Renal cortex interstitium (tissue), 11 donors: ENCODE data around the gene ODAD3. TPM values are rescaled to one million over a fixed set of nuclear protein-coding genes. Genes with fewer than 3 reads are reported as not detected.
"Not testable (repeated sequence)": the region's sequence is repeated elsewhere in the genome, so short reads cannot be mapped to it uniquely, and the experiment has no call there.

ENCODE experiments used
- DNase-seq, 11 donors: peaks; one replicate each; pipeline ENCODE4 v3.0.0-alpha.2; 2013; ENCODE audit warnings: low read depth in 9 of 11, low spot score in 4 of 11; ENCODE audit errors: extremely low read depth in 1 of 11
- polyA plus RNA-seq, 3 donors: library from polyadenylated mRNA; unstranded; fragments of 120-200 nt; gene quantifications; one replicate each; pipeline ENCODE4 v1.2.1, GENCODE V29; 2013; ENCODE audit not compliant: insufficient read length in 3 of 3

The ODAD3 gene
- polyA plus RNA-seq, 3 donors: 1.5 to 1.9 (median 1.6) TPM

DNA sequence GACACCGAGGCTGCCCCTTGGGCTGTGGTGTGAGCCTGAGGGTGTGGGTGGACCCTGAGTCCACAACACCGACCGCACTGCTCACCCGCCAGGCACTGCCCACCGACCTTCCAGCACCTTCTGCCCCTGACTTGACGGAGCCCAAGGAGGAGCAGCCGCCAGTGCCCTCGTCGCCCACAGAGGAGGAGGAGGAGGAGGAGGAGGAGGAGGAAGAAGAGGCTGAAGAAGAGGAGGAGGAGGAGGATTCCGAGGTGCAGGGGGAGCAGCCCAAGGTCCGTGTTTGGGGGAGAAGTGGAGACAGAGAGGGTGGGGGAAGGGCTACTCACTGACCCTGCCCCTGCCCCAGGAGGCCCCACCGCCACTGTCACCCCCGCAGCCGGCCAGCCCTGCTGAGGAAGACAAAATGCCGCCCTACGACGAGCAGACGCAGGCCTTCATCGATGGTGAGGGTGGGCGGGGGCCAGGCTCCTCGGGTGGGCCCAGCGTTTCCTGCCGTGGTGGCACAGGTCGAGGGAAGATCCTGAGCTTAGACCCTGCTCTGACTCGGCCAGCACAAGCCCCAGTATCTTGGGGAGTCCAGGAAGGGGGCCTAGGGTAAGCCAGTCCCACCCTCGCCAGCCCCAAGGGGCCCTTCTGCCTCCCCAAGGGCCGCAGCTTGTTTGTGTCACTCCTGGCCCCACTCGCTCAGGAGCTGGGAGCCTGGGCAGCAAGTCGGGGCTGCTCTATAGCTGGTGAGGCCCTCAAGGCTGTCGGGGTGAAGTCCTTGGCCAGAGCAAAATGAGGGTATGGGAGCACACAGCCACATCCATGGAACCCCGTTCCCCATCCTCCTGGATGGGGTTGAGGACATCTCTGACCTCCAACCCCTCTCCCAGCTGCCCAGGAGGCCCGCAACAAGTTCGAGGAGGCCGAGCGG lies 12.7 kb upstream of the ODAD3 start:
- DNase-seq: no peak

DNA sequence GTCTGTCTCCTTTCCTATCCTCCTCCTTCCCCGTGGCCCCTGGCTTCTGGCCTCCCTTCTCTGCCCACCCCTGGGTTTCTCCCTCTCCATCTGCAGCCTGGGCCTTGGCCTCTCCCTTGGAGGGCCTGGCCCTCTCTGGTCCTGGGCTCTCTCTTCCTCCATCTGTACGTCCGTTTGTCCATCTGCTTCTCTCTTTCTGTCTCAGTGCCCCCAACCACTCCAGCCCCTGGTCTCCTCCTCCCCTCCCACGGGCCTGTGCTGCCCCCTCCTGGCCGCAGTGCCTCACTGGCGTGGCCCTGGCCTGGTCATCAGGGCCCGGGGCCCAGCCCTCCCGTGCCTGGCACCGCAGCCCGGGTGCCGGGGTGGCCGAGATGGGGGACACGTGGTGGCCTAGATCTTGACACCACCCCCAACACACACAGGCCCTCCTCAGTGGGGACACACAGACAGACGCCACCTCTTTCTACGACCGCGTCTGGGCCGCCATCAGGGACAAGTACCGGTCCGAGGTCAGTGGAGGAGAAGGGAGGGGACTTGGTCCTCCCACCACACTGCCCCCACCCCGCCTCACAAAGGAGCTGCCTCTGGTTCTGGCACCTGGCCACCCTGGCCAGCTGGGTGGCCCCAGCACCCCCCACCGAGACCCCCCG lies 11.9 kb upstream of the ODAD3 start:
- DNase-seq: no peak

- no peak for DNase-seq
Measured at GRCh38 chr19:11446271-11446651, 11.3 kb upstream of the ODAD3 start.

DNA sequence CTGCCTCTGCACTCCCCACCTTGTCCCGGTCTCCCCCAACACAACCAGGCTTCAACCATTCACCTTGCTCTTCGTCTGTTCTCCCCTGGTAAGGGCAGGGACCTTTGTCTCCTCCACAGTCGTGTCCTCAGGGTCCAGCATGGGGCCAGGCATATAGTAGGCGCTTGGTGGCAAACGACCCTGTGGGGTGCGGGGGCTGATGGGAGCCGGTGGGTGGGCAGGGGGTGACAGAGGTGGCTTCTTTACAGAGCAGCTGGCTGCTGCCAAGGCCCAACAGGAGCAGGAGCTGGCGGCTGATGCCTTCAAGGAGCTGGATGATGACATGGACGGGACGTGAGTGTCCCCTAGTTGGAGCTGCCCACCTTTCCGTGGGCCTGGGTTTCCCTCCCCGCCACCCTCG lies 10.2 kb upstream of the ODAD3 start:
- DNase-seq: no peak

DNA sequence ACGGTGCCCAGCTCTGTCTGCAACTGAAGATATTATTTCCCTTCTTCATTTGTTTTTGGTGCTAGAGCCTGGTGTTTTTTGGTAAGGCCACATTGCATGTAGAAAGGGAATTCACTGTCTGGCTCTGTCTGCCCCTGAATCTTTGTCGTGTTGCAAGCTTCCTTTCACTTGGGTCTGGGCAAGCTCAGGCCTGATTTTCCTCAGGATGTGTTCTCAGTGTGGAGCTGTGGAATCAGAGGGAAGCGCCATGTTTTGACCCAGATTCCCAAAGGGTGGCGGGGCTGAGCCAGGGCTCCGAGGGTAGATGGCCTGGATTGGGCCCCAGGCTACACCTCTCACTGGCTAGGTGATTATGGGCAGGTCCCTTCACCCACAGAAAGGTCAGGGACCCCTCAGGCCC lies 9.1 kb upstream of the ODAD3 start:
- DNase-seq: no peak

- DNase-seq: no peak
Measured at GRCh38 chr19:11437955-11438354, 3.0 kb upstream of the ODAD3 start.

- no peak for DNase-seq
Measured at GRCh38 chr19:11435833-11436313, 952 bp upstream of the ODAD3 start.

DNA sequence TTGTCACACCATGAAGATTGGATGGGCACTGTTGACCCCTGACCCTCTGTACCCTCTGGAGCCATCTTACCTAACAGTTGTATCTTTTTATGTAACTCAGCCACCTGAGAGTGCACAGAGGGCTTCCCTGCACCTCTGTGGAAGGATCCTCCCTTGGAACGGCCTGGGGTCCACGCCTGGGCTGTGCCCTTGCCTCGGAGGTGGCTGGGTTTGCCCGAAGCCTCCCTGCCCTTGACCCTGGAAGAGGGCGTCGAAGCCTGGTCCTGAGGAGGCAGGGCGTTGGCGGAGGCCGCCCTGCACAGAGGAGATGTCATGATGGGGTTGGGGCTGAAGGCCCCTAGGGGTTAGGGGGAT lies 241 bp downstream of the ODAD3 start:
- no peak for DNase-seq

DNA sequence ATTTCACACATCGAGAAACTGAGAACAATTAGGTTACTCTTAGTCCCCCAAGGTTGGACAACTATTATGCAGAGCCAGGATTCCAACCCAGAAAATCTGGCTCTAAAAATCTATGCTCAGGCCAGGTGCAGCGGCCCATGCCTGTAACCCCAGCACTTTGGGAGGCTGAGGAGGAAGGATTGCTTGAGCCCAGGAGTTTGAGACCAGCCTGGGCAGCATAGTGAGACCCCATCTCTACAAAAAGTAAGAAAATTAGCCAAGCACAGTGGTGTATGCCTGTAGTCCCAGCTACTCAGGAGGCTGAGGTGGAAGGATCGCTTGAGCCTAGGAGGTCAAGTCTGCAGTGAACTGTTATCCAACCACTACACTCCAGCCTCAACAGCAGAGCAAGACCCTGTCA lies 1.4 kb downstream of the ODAD3 start:
- not testable (repeated sequence) for DNase-seq

GRCh38 chr19:11426656-11427055 lies 8.3 kb downstream of the ODAD3 start:
- DNase-seq: no peak

DNA sequence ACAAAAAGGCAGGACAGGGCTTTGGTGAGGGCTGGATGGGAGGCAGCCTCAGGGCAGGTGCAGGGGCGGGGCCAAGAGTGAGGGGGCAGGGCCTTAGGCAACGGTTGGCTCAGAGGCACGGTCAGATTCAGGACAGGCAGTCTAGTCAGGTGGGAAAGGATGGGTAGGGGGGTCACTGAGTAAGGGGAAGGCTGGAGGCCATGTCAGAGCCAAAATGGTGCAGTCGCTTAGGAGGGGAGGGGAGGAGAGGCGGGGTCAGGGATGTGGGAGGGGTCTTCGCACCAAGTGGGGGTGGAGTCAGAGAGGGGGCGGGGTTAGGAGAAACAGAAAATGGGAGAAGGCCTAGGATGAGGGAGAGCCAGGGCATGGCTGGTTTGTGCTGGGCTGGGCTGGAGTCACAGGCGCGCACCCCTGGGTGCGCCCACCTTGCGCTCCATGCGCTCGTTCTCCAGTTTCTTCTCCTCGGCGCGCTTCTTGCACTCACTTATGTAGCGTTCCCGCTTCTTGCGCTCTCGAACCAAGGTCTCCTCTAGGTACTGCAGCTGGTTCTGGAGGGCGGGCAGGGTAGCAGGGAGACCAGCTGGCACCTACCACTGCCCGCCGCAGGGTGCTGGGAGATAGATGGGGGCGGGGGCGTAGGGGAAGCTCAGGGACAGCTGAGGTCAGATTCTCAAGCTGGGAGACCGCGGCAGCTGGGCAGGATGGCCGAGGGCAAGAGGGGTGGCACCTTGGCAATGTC lies 9.0 kb downstream of the ODAD3 start:
- DNase-seq: no peak

- DNase-seq: no peak
Measured at GRCh38 chr19:11423791-11424181, 11.1 kb downstream of the ODAD3 start.

DNA sequence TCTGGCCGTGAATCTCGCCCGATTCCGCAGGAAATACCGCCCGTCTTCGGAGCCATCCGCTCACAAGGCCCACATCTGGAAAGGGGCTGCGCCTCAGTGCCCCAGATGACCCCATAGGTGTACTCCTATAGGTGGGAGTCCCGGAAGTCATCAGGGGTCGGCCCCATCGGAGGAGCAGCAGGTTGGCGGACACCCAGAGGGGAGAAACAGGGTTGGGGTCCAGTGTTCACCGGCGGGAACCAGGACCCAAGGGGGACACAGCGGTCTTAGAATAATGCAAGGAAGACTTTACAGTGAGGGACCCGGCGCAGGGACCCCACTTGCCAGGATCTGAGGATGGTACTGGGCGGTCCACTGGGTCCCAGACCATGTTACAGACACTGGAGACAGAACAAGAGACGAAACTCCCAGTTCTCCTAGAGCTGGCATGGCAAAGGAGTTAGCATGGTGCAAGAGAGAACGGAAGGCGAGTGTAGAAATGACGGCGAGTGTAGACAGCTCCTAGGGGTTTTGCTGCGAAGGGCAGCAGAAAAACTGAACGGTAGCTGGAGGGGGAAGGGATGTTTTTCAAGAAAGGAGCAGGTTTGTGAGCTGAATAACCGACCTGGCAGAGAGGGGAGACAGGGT lies 11.6 kb downstream of the ODAD3 start:
- no peak for DNase-seq

DNA sequence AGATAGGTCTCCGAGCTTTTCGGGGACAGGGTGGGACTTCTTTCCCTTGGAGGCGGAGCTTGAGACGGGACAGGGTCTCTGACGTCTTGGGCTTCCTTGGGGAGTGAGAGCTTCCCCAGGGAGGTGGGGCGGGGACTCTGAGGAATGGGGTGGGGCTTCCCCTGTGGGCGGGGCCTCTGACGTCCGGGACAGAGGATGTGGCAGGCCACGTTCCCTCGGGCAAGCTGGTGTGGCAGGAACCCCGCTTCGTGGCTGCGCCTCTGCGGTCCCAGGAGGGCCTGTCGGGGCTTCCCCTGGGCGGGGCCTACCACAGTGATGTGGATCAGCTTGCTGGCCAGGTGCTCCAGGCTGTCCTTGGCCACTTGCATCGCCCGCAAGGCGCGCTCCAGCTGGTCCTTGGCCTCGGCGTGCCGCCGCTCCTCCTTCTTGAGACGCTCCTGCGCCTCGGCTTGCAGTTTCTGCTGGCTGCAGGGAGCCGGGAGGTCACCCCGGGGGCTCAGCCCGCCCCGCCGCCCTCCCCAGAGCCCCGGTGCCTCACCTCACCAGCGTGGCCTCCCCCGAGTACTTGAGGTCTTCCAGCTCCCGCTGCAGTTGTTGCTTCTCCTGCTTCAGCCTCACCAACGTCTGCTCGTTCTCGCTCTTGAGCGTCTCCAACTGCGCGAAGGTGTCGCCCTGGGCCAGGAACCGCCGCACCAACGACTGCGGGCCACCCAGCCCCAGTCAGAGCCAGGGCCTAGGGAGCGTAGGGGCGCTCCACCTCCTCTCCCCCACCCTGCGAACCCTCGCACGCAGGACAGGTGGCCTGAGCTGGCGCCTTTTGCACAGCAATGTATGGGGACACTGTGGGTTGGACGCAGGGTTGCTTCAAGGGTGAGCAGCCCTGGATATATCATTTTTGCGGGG lies 12.5 kb downstream of the ODAD3 start:
- DNase-seq: no peak

DNA sequence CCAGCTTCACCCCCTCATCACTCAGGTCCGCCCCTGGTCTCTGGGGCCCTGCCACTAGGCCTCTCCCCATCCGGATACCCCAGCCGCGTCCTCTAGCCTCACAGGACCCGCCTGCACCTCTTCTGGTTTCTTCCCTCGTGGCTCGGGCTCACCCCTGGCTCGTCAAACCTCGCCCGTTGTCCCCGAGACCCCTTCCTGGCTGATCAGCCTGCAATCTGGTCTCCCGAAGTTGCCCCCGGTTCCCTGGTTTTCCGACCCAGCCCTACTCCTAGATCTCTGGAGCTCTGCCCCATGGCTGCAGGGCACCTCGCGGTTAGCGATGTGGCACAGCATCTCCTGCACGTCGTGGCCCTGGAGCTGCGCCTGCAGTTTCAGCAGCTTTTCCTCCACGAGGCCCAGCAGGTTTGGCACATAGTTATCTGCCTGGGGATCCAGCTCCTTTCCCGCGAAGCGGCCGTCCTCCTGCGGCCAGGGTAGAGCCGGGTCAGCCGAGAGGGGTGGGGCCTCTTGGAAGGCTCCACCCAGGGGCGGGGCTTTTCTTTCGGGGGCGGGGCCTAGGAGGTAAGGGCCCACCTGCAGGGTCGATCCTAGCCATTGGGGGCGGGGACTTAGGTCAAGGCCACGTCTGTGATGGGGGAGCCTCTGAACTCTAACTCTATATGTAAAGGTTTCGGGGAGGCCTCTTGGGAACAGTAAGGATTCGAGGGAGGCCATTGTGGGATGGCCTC lies 13.4 kb downstream of the ODAD3 start:
- no peak for DNase-seq

DNA sequence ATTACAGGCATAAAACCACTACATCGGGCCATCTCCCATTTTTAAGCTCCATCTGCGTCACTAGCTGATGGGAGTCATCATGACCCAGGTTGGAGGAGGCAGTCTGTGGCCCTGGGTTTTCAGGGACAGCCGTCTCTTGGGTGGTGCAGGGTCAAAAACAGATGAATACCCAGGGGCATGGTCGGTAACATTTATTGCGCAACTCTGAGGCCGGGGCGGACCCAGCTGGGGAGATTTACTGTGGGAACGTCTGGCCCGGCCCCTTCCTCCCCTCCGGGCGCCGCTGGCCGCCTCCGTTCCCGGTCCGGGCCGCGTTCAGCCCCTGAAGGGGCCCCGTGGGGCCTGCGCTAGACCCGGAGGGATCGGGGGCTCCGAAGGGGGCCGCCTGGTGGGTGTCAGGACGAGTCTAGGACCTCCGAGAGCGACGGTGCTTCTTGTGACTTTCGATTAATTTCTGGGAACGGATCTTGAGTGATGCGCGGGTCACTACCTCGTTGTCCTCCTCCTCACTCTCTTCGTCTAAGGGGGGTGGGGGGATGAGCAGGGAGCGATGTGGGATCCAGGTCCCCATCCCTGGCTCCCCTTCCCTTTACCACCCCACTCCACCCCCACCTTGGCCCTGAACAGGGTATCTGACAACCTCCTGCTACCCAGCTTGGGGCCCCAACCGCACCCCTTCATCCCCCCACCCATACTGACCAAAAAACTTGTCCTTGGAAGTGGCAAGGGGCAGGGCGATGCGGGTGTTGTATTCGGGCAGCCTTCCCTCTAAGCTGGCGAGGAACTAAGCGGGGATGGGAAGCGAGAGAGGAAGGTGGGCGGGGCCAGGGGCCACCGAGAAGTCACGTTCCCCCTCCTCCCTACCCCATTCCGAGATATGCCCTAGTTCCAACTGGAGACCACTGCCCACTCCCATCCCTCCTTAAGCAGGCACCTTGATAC lies 14.2 kb downstream of the ODAD3 start:
- no peak for DNase-seq
